ENCODE data around the gene PPP6R2. TPM values are rescaled to one million over a fixed set of nuclear protein-coding genes. Genes with fewer than 3 reads are reported as not detected.

Gene PPP6R2
- total and polyA plus RNA-seq, 2 of the 4 experiments (the other 2 are of a cell fraction) = 49.2 to 51.6 TPM

DNA sequence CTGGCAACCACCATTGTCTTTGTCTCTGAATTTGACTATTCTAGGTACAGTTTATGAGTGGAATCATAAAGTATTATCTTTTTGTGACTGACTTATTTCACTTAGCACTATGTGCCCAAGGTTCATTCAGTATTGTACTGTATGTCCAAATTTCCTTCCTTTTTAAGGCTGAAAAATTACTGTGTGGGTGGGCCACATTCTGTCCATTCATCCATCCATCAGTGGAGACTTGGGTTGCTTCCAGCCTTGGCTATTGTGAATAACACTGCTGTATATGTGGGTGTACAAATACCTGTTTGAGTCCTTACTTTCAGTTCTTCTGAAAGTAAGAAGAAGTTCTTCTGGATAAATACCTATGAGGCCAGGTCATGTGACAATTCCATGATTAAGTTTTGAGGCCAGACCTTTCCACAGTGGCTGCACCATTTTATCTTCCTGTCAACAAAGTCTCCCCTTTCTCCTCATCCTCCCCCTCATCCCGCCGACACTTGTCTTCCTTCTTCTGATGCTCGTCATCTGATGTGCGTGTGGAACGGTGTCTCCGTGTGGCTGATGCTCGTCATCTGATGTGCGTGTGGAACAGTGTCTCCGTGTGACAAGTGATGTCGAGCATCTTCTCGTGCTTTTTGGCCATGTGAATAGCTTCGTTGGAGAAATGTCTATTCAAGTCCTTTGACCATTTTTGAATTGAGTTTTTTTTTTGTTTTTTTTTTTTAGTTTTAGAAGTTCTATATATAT is 82.2 kb downstream of the PPP6R2 start:
- no peak overlapping the region for H2BK5ac ChIP-seq (ENCODE audit: low read depth, low read length, poor library complexity, severe bottlenecking)
- in situ Hi-C loops (cut with MboI; ENCODE audit: low sequenced_read_pairs) = no loop called here

More for the DNA sequence above, 82.2 kb downstream of the PPP6R2 start:
- TF ChIP-seq NFE2L2 (IDR thresholded peaks at IDR 0.05; ENCODE audit: low read depth, low read length) = no peak
- TF ChIP-seq, protein P1, sequence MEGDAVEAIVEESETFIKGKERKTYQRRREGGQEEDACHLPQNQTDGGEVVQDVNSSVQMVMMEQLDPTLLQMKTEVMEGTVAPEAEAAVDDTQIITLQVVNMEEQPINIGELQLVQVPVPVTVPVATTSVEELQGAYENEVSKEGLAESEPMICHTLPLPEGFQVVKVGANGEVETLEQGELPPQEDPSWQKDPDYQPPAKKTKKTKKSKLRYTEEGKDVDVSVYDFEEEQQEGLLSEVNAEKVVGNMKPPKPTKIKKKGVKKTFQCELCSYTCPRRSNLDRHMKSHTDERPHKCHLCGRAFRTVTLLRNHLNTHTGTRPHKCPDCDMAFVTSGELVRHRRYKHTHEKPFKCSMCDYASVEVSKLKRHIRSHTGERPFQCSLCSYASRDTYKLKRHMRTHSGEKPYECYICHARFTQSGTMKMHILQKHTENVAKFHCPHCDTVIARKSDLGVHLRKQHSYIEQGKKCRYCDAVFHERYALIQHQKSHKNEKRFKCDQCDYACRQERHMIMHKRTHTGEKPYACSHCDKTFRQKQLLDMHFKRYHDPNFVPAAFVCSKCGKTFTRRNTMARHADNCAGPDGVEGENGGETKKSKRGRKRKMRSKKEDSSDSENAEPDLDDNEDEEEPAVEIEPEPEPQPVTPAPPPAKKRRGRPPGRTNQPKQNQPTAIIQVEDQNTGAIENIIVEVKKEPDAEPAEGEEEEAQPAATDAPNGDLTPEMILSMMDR (conservative IDR thresholded peaks at IDR 0.05; ENCODE audit: low read depth, low read length) = no peak
- TF ChIP-seq SMC3 (IDR thresholded peaks at IDR 0.05; ENCODE audit: low read depth, low read length) = no peak
- TF ChIP-seq CHD1 (IDR thresholded peaks at IDR 0.05; ENCODE audit: low read depth, low read length) = no peak
- TF ChIP-seq CEBPB (IDR thresholded peaks at IDR 0.05; ENCODE audit: low read depth, low read length) = no peak
- no peak for TF ChIP-seq MAZ (IDR thresholded peaks at IDR 0.05; ENCODE audit: borderline replicate concordance, low read depth, low read length)
- TF ChIP-seq BHLHE40 (IDR thresholded peaks at IDR 0.05; ENCODE audit: low read depth, low read length) = no peak
- no peak for TF ChIP-seq RCOR1 (IDR thresholded peaks at IDR 0.05; ENCODE audit: insufficient replicate concordance, low read length)
- no peak for TF ChIP-seq MXI1 (IDR thresholded peaks at IDR 0.05; ENCODE audit: borderline replicate concordance, low read depth, low read length)
- no peak for TF ChIP-seq RFX5 (IDR thresholded peaks at IDR 0.05; ENCODE audit: low read depth, low read length)
- no peak for TF ChIP-seq POLR2A (IDR thresholded peaks at IDR 0.05; ENCODE audit: low read depth, low read length)
- no peak for TF ChIP-seq RAD21 (IDR thresholded peaks at IDR 0.05; ENCODE audit: low read length)
- no peak for TF ChIP-seq FOS (IDR thresholded peaks at IDR 0.05; ENCODE audit: low read depth, low read length)
- TF ChIP-seq, protein P2, sequence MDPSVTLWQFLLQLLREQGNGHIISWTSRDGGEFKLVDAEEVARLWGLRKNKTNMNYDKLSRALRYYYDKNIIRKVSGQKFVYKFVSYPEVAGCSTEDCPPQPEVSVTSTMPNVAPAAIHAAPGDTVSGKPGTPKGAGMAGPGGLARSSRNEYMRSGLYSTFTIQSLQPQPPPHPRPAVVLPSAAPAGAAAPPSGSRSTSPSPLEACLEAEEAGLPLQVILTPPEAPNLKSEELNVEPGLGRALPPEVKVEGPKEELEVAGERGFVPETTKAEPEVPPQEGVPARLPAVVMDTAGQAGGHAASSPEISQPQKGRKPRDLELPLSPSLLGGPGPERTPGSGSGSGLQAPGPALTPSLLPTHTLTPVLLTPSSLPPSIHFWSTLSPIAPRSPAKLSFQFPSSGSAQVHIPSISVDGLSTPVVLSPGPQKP (IDR thresholded peaks at IDR 0.05; ENCODE audit: borderline replicate concordance, low read depth, low read length) = no peak
- TF ChIP-seq, protein P3, sequence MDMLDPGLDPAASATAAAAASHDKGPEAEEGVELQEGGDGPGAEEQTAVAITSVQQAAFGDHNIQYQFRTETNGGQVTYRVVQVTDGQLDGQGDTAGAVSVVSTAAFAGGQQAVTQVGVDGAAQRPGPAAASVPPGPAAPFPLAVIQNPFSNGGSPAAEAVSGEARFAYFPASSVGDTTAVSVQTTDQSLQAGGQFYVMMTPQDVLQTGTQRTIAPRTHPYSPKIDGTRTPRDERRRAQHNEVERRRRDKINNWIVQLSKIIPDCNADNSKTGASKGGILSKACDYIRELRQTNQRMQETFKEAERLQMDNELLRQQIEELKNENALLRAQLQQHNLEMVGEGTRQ (IDR thresholded peaks at IDR 0.05; ENCODE audit: low read depth, low read length) = no peak
- no peak for TF ChIP-seq MAFK (IDR thresholded peaks at IDR 0.05; ENCODE audit: low read depth, low read length)
- H3K23ac ChIP-seq (ENCODE audit: low read depth, low read length) = no peak overlapping the region
- no peak overlapping the region for H2AFZ ChIP-seq (replicated peaks; ENCODE audit: low read length, poor library complexity)
- no peak overlapping the region for H2BK20ac ChIP-seq (ENCODE audit: low read depth, low read length)
- H2AK5ac ChIP-seq (ENCODE audit: low read depth, low read length) = no peak overlapping the region
- H3K9ac ChIP-seq (ENCODE audit: low read depth, low read length) = no peak overlapping the region
- H3K27ac ChIP-seq (ENCODE audit: insufficient read depth, low read length) = no peak overlapping the region
- H3K4me1 ChIP-seq (ENCODE audit: control insufficient read depth, insufficient read depth, low read length) = no peaks in the 10 kb centered on the region
- no peak overlapping the region for H4K8ac ChIP-seq (ENCODE audit: low read depth in 2 of 2, low read length in 2 of 2)
- WGBS, 2 experiments (ENCODE audit: extremely low coverage in 2 of 2, insufficient read length in 1 of 2) = 98% methylated on average over 8 of the region's 12 CpGs; no CpG with 5 or more reads in 1 of the 2 experiments
- peaks cover 11% of the 10 kb centered on the region for H4K20me1 ChIP-seq (ENCODE audit: insufficient read depth, low read length)
- H3K36me3 ChIP-seq (ENCODE audit: control insufficient read depth, insufficient read depth, low read length) = peaks cover 53% of the 10 kb centered on the region
- dilution Hi-C loops (cut with HindIII; ENCODE audit: low sequenced_read_pairs, unreplicated experiment) = no loop called here
- ChIA-PET CTCF (interaction anchor here (0.6 kb wide), 2 partner anchors 74 to 203 kb away, joined by 3 read pairs; no protein-coding TSS in a partner anchor), POLR2A (ENCODE audit: unreplicated experiment) (no interaction called here)
- intact Hi-C loops (cut with micrococcal nuclease) = no loop called here
- H4K91ac ChIP-seq (ENCODE audit: insufficient read depth, low read depth, low read length) = no peak overlapping the region
- H2BK120ac ChIP-seq (ENCODE audit: low read depth, low read length) = no peak overlapping the region
- BruUV-seq (replicated peaks) = no TSS peak
- no peak overlapping the region for H3K14ac ChIP-seq (replicated peaks; ENCODE audit: low read depth, low read length)
- H3K9me3 ChIP-seq (ENCODE audit: control insufficient read depth, insufficient read depth, low read length) = no peaks in the 10 kb centered on the region
- no peaks in the 10 kb centered on the region for H3K27me3 ChIP-seq (ENCODE audit: control insufficient read depth, insufficient read depth, low read length)
- no peak overlapping the region for H3K18ac ChIP-seq (ENCODE audit: low read depth, low read length)
- ATAC-seq (ENCODE audit: low read depth) (no peak), DNase-seq (no peak)
- H3K9me1 ChIP-seq (ENCODE audit: insufficient read depth, low read length) = no peaks in the 10 kb centered on the region; the same call in 1 of the 2 replicates
- H4K5ac ChIP-seq (ENCODE audit: low read depth, low read length) = no peak overlapping the region
- H2AK9ac ChIP-seq (replicated peaks; ENCODE audit: low read depth, low read length, poor library complexity) = no peak overlapping the region
- no peak overlapping the region for H3K56ac ChIP-seq (ENCODE audit: extremely low read depth, insufficient read depth, low read length)
- no peak overlapping the region for H3K4me3 ChIP-seq (ENCODE audit: insufficient read depth, low read depth, low read length)
- H3K4me2 ChIP-seq (ENCODE audit: low read depth, low read length) = no peak overlapping the region
- H2BK15ac ChIP-seq (ENCODE audit: low read depth, low read length) = no peak overlapping the region
- no peak overlapping the region for H3K4ac ChIP-seq (ENCODE audit: low read depth, low read length)
- H3K79me1 ChIP-seq (ENCODE audit: low read depth in 1 of 2, low read length in 2 of 2) = peaks cover 11 to 13% of the 10 kb centered on the region in 2 experiments
